Cerebellar cortex (tissue), 1 donor: ENCODE measurements around the gene LRRC1.
"Not testable (repeated sequence)": the region's sequence is repeated elsewhere in the genome, so short reads cannot be mapped to it uniquely, and the experiment has no call there.

Source experiments
- DNase-seq: peaks from one replicate; pipeline ENCODE4 v3.0.0-alpha.2; 2015; ENCODE audit warnings: low spot score

LRRC1 gene

GRCh38 chr6:53792973-53793317, 1.9 kb upstream of the LRRC1 start:
- DNase-seq, result no peak

GRCh38 chr6:53793318-53794136, 1.3 kb upstream of the LRRC1 start:
- DNase-seq, result peak; percentile 64

DNA sequence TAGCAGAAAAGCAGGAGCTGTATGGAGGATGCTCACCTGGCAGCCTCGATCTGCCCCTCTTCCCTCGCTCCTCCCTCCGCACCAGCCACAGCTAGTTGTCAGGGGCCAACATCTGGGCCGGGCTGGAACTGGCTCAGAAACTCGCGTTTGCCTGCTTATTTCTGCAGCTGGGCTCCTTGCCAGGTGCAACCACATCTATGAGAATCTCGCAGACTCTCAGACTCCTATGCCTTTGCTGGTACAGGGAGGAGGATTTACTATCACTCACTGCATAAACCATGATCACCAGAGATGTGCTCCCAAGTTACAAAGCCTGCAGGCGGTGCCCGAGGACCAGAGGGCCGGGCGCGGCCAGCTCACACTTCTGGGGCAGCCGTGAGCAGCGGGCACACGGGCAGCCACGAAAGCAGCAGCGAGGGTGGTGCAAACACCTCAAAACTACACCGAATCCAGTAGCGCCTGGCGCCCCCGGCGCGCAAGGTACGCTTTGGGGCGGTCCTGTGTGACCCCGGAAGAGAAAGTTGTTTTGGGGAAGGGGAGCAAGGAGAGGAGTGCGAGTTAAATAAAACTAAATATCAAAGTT, 577 bp upstream of the LRRC1 start:
- DNase-seq, result peak; percentile 58

DNA sequence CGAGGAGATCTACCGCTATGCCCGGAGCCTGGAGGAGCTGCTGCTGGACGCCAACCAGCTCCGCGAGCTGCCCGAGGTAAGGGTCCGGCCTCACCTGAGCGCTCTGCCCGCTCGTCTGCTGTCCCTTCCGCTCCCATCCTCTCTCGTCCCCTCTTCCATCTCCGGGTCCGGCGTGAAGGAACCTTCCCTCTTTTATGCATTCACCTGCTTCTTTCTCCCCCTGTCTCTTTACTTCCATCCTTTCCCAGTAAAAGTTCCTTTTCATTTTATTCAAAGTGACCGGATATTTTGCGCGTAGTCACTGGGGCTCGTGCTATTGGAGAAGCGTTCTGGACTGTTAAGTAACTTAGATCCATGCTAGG, 516 bp downstream of the LRRC1 start:
- DNase-seq, result peak; percentile 25

GRCh38 chr6:53795702-53796450, 1.1 kb downstream of the LRRC1 start:
- DNase-seq, result peak; percentile 20

GRCh38 chr6:53796451-53796780, 1.6 kb downstream of the LRRC1 start:
- DNase-seq, result peak; percentile 3

- no peak for DNase-seq
These were observed 2.0 kb downstream of the LRRC1 start for GRCh38 chr6:53796791-53797190.

GRCh38 chr6:53797304-53797703, 2.5 kb downstream of the LRRC1 start:
- no peak for DNase-seq

DNA sequence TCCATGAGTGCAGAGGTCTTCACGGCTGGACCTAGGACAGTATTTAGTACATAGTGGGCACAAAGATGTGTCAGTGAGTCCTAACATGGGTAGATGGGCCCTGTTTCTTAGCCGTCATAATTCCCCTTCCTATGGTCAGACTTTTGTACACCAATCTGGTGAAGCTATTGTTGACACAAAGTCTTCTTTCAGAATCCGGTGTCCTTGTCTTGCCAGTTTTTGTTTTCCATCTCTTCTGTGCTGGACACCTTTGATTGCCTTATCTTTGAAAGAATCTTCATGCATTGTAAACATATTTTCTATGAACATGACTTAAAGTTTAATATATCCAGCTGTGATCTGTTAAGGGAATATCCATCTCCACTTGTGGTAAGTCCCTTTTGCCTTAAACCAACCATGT, 4.5 kb downstream of the LRRC1 start:
- no peak for DNase-seq

DNA sequence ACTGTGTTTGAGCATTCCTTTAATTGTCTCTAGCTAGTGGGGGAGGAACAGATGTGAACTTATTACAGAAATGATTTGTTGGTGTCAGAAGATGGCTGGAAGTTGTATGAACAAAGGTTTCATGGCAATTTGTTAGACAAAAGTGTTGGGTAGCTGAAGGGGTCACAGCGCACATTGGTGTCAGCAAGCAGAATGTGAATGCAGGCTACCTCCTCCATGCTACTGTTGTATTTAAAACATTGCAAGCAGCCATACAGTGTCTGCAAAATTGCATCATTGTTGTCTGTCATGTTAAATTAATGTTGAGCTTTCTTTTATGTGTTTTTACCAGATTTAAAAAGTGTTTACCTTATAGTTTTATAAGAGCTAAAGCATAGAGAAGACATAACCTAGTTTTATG, 6.2 kb downstream of the LRRC1 start:
- no peak for DNase-seq

DNA sequence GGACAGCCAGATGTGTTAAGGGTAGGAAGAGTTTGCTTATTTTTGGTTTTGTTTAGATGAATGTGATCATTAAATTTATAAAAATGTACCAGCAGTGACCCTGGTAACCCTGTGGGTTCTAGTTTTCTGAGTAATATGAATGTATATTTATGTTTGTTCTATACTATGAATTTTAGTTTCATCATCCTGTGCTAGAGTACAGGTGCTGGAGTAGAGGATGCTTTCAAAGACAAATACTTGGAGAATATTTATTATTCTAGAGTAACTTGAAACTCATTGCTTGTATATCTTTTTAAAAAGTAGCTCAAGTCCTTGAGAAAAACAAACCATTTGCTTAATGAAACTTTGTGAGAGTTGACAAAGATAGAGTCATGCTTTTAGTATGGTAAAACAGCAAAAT, 7.8 kb downstream of the LRRC1 start:
- no peak for DNase-seq

DNA sequence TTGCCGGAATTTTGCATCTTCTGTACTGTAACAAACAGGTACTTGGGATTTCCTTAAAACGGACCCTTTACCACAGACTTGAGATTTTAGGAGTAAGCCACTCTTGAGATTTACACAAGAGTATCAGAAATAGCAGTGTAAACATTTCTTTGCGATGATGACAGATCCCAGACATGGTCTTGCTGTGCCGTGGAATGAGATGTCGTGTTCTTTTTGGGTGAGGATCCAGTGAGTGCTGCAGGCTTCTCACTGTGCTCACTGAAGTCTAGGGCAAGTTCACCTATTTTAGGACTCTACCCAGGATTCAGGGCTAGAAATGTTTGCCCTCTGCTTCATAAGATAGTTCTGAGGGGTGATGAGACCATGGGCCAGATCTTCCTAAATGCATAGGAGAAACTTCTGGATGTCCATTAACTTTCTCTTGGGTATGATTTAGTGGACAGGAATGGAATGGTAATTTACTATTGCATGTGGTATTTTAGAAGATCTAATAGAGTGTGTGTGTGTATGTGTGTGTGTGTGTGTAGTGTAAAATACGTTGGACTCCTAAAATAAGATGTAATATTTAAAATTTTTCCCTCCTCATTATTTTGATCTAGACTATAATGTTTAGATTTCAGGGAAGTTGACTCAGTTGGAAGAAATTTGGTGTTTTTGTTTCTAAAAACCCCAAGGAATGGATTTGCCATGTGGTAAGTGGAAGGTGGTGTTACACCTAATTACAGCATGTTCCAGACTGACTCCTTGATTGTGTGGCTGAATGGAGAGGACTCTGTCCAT, 8.5 kb downstream of the LRRC1 start:
- no peak for DNase-seq

DNA sequence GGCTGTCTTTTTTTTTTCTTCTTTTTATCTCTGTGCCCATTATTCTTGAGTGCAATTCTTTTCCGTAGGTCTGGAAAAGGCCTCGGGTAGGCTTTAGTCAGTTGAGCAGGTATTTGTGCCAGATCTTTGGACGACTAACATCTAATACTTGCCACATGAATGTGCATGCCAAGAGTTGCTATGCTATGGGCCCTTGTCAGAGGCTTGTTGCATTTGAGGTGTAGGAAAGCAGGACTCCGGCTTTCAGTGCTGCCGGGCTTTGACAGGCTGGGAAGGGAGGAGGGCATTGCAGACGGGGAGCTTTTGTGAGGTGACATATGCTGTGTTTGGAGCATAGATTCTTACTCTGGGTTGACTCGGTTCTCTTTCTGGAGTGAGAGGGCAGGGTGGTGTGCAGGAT, 10.2 kb downstream of the LRRC1 start:
- no peak for DNase-seq

DNA sequence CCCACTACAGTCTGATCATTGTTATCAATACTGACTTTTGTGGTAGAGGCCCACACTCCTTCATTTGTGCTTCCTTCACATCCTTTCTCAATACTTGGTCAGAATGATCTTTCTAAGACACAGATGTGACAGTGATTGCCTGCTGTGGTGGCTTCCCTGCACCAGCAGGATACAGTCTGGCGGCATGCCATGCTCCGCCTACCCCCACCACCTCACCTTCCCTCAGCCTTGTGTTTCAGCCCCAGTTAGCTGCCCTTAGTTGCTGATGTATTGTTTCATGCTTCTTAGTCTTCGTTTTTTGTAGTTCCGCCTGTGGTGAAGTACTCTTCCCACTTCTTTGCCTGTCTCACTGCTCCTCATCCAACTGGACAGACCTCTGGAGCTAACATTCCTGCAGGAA, 10.9 kb downstream of the LRRC1 start:
- DNase-seq, result no peak

DNA sequence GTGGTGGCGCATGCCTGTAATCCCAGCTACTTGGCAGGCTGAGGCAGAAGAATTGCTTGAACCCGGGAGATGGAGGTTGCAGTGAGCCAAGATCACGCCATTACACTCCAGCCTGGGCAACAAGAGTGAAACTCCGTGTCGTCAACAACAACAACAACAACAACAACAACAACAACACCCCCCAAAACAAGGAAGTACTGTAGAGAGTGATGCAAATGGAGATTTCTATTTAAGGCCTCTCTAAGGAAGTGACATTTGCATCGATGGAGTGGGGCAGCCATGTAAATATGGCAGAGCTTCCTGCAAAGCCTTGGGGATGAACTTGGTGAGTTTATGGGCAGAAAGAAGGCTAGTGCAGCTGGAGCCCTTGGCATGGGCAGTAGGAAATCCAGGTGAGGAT, 12.8 kb downstream of the LRRC1 start:
- not testable (repeated sequence) for DNase-seq

DNA sequence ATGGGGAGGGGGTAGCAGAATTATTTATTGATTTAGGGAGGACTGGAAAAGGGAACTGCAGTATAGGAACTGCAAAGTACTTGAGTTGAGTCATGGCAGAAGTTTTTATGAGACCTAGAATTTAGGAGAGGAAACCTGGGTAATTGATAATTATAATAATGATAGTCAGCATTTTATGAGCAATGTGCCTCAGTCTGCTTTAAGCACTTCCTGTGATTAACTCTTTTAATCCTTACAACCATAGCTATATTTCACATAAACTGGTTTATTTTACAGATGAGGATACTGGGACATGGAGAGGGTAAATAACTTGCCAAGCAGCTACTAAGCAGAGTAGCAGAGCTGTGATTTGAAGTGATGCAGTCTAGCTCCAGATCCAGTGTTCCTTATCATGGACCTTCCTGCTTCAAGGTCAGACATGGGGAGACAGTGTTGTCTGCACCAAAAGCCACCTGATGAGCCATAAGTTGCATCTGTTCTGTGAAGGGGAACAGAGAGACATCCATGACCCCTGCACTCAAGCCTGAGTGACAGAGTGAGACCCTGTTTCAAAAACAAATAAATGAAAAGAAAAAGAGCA, 13.6 kb downstream of the LRRC1 start:
- DNase-seq, result no peak

DNA sequence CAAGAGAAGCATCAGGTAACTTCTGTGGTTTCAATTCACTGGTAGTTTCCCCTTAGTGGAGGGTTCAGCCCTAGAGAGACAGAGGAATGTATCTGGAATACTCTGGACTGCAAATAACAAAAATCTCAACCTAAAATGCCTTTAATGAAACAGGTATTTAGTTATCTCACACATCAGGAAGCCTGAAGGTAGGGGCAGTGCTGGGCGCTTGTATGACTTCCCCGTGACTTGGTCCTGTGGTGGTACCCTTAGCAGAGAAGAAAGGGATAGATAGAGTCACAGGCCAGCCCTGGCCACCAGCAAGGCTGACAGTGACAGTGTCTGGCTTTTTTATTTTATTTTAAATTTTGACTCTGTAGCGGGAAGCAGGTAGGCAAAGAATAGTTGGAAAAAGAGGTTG, 14.9 kb downstream of the LRRC1 start:
- DNase-seq, result no peak

DNA sequence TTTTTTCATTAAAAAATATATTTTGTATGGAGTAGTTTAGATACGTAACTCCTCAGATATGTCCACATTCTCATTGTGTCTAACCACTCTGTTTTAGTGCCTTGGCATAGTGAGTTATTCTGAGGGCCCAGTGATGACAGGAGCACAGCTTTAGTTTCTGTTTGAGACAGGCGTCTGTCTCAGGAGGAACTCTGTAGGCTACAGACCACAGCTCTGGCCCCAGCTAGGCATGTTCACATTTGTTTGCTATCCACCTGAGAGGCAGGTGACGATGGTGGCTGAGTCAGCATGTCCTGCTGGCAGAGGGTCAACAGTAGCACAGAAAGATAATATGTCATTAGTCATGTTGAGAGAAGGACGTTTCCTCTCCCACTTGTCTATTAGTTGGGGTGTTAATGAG, 16.3 kb downstream of the LRRC1 start:
- no peak for DNase-seq

GRCh38 chr6:53811746-53812145, 16.9 kb downstream of the LRRC1 start:
- DNase-seq, result no peak

DNA sequence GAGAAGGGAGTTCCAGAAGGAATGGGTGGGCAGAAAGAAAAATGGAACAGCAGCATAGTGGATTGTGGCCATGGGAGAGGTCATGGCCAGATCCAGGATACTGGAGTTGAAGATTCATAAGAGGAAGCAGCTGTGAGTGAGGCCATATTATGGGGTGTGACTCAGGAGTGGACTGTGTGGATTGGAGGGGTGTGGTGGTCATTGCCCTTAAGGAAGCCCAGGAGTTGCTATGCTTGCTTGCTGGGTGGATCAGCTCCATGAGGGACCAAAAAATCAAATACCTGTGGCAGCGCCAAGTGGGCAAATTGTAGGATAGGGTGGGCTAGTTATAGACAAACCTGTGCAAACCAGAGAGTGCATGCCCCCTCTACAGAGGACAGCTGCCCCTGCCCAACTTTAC, 18.3 kb downstream of the LRRC1 start:
- no peak for DNase-seq

GRCh38 chr6:53813801-53814200, 19.0 kb downstream of the LRRC1 start:
- DNase-seq, result no peak

GRCh38 chr6:53814353-53814752, 19.5 kb downstream of the LRRC1 start:
- no peak for DNase-seq
